Neuron (in vitro differentiated cells): ENCODE results near the gene SLC9B1.

Experiments
- H2AFZ ChIP-seq: one replicate; pipeline ENCODE4 v1.6.1; 2013; ENCODE audit warnings: low read depth, mild to moderate bottlenecking, inconsistent platforms, low read length, moderate library complexity
- H3K27me3 ChIP-seq: one replicate; pipeline ENCODE4 v1.6.1; 2013; ENCODE audit warnings: low read length; ENCODE audit not compliant: insufficient read depth
- H3K36me3 ChIP-seq: one replicate; pipeline ENCODE4 v1.6.1; 2013; ENCODE audit warnings: low read length; ENCODE audit not compliant: insufficient read depth
- H3K4me1 ChIP-seq: one replicate; pipeline ENCODE4 v1.6.1; 2013; ENCODE audit warnings: low read length; ENCODE audit not compliant: insufficient read depth
- H3K4me3 ChIP-seq: 2 replicates; pipeline ENCODE4 v1.5.1; 2013; ENCODE audit warnings: mild to moderate bottlenecking, low read length, moderate library complexity
- H3K9me3 ChIP-seq: one replicate; pipeline ENCODE4 v1.6.1; 2013; ENCODE audit warnings: low read length

Gene SLC9B1

DNA sequence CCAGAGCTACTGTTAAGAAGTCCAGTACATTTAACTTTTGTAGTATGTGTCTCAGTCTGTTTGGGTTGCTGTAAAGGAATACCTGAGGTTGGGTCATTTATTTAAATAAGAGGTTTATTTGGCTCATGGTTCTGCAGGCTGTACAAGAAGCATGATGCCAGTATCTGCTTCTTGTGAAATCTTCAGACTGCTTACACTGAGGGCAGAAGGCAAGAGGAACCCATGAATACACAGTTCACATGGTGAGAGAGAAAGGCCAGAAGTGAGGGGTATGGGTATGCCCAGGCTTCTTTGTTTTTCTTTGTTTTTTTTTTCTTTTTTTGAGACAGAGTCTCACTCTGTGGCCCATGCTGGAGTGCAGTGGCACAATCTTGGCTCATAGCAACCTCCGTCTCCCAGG is 156.8 kb downstream of the SLC9B1 start:
- Histone ChIP-seq H3K9me3 (peaks cover 7% of the 10 kb centered on the region), H2AFZ (no peak overlapping the region), H3K36me3 (no peaks in the 10 kb centered on the region), H3K4me3 (no peak overlapping the region), H3K27me3 (no peaks in the 10 kb centered on the region), H3K4me1 (no peaks in the 10 kb centered on the region)

- peaks cover 7% of the 10 kb centered on the region for H3K9me3 ChIP-seq
- no peak overlapping the region for H3K4me3 ChIP-seq
- H3K36me3 ChIP-seq, result no peaks in the 10 kb centered on the region
- H3K4me1 ChIP-seq, result no peaks in the 10 kb centered on the region
- H3K27me3 ChIP-seq, result no peaks in the 10 kb centered on the region
- H2AFZ ChIP-seq, result no peak overlapping the region
Measured at GRCh38 chr4:102862016-102862415, 157.5 kb downstream of the SLC9B1 start.

DNA sequence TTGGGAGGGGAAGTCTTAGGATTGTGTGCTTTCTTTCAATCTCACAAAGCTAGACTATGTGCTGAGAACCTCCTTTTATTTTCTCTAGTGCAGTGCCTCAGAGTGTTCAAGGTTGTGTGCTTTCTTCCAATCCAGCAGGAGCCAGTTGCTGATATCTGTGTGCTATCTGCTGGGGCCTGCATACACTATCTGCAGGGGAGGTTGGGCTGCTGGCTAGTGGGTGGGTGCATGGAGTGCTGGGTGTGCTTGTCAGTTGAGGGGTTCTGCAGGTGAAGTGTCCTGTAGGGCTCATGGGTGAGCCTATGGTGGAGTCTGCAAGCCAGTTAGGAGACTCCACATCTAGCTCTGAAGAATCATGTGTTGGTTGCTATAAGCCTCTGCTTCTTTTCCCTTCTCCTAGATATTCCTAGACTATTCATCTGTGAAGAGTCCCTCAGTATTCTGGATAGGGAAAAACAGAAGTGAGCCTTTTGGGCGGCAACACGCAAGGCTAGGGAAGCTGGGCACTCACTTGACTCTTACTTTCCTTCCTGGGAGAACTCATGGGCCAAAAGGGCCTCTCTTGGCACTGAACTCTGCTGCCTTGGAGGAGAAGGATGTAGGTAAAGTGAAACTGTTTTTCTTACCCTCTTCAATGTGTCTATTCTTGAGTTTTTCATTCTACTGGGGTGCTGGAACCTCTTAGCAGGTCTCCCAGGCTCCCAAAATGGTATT is 158.7 kb downstream of the SLC9B1 start:
- H3K27me3 ChIP-seq, result no peaks in the 10 kb centered on the region
- H2AFZ ChIP-seq, result no peak overlapping the region
- H3K4me1 ChIP-seq, result no peaks in the 10 kb centered on the region
- H3K36me3 ChIP-seq, result no peaks in the 10 kb centered on the region
- H3K9me3 ChIP-seq, result peaks cover 7% of the 10 kb centered on the region
- no peak overlapping the region for H3K4me3 ChIP-seq

DNA sequence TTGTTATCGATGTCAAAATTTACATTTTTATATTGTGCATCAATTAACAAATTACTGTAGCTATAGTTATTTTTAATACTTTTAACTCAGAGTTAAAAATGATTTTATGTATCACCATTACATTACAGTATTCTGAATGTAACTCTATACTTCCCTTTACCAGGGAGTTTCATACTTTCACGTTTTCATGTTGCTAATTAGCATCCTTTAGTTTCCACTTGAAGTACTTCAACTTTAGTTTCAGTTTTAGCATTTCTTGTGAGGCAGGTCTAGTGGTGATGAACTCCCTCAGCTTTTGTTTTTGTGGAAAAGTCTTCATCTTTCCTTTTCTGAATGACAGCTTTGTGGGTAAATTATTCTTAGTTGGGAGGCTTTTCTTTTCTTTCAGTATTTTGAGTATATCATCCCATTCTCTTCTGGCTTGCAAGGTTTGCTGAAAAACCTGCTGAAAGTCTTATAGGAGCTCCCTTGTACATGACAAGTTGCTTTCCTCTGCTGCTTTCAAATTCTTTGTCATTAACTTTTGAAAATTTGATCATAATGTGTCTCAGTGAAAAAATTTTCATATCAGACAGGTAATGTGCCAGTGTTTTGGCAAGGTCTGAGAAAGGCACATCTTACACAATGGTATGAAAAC is 160.6 kb downstream of the SLC9B1 start:
- Histone ChIP-seq H3K4me1 (no peaks in the 10 kb centered on the region), H2AFZ (no peak overlapping the region), H3K4me3 (no peak overlapping the region), H3K9me3 (peaks cover 7% of the 10 kb centered on the region), H3K27me3 (no peaks in the 10 kb centered on the region), H3K36me3 (no peaks in the 10 kb centered on the region)
